NCI-H82 treated with DMSO at 0.1 percent for 48 hours (cell line): Measurements from ENCODE around the gene CEP250.
A peak's percentile ranks its signal among the peaks of the same experiment; 100 is the strongest.

Experiments used
- DNase-seq: peaks from one replicate; lab custom pipeline; 2025; ENCODE audit not compliant: unreplicated experiment; lab: John Stamatoyannopoulos, UW

Gene CEP250

GRCh38 chr20:35559042-35559693 is 103.8 kb downstream of the CEP250 start:
- DNase-seq, result no peak

DNA sequence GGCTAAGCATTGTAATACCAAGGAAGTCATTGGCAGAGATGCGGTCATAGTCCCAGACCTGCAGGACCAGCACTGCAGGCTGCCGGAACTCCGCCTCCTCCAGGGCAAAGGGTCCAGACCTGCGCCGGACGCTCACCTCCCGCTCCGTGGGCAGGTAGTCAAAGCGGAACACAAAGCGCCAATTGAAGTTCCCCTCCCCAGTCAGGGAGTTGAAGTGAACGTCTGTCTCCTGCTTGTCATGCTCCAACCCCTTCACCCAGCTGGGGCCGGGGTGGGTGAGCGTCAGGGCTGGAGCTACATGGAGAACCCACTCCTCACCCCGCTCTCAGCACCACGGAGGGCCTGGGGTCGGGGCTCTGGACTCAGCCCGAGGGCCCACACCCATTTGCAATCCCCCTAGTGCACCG is 104.7 kb downstream of the CEP250 start:
- no peak for DNase-seq

GRCh38 chr20:35560541-35560940 is 105.1 kb downstream of the CEP250 start:
- no peak for DNase-seq

- DNase-seq, result peak; percentile 15
Measured at GRCh38 chr20:35561268-35561667, 105.9 kb downstream of the CEP250 start.

- no peak for DNase-seq
Measured at GRCh38 chr20:35561671-35562070, 106.3 kb downstream of the CEP250 start.

DNA sequence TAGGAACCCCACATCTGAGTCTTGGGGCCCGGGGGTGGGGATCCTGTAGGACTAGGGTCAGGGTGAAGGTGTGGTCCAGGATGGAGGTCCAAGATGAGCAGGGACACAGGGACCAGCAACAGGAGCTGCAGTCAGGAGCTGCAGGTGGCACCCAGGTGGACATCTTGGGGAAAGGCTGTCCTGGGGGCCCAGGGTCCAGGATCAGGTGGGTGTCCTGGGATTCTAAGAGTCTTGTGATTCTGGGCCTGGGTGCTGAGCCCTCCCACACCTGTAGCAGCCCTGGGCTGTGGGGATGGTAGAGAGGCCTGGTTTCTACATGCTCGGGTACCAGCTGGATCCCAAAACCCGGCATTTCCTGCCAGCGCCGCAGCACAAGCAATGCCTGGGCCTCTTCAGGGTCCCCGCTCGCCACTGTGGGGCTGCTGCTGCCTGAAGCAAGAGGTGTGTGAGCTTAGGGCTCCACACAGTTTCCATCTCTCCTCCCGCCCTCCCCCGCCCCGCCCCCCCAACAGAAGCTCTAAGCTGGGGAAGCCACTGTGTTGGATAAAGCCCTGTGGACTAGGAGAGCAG is 107.2 kb downstream of the CEP250 start:
- DNase-seq, result no peak

DNA sequence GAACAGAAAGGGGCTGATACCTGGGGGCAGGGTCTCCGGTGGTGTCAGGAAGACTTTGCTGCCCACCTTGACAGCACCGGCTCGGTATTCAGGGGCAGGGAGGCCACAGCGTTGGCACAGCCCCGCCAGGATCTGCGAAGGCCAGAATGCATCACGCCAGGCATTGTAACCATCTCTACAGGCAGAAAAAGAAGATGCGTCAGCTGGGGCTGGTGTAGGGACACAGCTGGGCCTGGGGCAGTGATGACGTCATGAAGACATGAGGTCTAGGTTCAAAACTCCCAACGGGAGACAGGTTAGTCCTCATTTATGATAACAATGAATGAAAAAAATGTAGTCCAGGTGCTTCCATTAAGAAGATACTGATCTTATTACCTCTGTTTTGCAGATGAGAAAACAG is 108.4 kb downstream of the CEP250 start:
- DNase-seq, result no peak

DNA sequence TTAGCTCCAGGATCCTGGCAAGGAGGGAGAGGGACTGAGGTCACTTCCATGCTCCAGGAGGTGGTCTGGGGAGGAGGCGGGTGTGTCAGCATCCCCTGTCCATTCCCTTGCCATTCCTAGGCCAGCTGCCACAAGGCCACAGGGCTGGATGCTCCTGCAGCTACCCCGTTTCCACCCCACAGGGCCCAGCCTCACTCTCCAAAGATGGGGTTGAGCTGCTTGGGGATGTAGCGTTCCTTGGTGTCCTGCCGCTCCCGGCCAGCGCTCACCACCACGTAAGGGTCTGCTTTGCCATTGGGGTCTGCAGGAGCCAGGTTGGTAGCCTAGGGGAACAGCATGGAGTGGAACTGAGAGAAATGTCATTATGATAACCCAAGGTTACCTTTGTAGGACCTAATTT is 109.5 kb downstream of the CEP250 start:
- no peak for DNase-seq

- peak; percentile 13 for DNase-seq
Measured at GRCh38 chr20:35568645-35569044, 113.2 kb downstream of the CEP250 start.
